ENCODE measurements around the gene NFYA. TPM values are rescaled to one million over a fixed set of nuclear protein-coding genes. Genes with fewer than 3 reads are reported as not detected.
A peak's percentile ranks its signal among the peaks of the same experiment; 100 is the strongest.

NFYA gene
- total and polyA plus RNA-seq, 2 of the 13 experiments (the other 11 are each of a cell fraction or from before 2014, with no cell fraction given): 16.0 to 22.9 TPM

DNA sequence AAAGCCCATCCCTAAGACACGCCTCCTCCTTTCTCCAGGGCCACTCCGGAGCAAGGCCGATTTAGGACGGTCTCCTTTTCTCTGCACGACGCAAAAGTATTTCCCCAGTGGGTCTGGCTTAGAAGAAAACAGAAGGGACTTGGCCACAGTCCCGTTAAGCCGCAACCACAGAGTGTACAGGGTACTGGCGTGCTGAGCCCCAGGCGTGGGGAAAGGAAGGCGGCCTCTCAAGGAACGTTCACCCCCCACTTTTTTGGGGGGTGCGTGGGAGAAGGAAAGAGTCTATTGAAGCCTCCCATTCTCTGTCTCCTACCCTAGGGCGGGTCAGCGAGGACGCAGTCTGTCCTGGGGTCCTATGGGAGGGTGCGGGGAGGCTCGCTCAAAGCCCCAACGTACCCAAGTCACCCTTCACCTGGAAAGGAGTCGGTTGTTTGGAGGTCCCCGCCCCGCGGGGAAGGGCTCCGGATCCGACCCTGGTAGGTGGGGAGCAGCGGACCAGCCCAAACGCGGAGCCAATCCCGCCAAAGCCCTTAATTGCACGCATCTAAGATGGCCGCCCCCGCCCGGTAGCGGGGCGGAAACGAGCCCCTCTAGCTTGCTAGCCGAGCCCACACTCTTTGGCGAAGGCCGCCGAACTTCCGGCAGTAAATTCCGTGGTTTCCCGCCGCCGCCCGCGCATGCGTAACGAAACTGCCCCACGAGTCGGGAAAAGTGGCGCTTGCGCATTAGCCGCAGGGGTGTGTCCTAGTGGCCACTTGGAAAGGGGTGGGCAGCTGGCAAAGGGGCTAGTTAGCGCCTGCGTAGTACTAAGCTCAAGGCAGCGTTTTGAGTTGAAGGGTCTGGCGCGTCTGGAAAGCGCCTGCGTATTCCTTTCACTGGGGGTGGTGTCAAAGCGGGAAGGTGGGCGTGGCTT lies 595 bp upstream of the NFYA start, which contains the start of gene OARD1 (continued):
- TF ChIP-seq, protein P1, sequence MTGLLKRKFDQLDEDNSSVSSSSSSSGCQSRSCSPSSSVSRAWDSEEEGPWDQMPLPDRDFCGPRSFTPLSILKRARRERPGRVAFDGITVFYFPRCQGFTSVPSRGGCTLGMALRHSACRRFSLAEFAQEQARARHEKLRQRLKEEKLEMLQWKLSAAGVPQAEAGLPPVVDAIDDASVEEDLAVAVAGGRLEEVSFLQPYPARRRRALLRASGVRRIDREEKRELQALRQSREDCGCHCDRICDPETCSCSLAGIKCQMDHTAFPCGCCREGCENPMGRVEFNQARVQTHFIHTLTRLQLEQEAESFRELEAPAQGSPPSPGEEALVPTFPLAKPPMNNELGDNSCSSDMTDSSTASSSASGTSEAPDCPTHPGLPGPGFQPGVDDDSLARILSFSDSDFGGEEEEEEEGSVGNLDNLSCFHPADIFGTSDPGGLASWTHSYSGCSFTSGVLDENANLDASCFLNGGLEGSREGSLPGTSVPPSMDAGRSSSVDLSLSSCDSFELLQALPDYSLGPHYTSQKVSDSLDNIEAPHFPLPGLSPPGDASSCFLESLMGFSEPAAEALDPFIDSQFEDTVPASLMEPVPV (CRISPR knock-in tag; IDR thresholded peaks at IDR 0.05): peak; percentile 49; the same call in 1 of the 2 replicates
- TF ChIP-seq KDM5B (CRISPR knock-in tag; IDR thresholded peaks at IDR 0.05; ENCODE audit: borderline replicate concordance) (peak; percentile 90; the same call in 1 of the 2 replicates), MED13 (CRISPR knock-in tag; IDR thresholded peaks at IDR 0.05) (peak; percentile 63; the same call in 1 of the 2 replicates), MAFG (CRISPR knock-in tag; IDR thresholded peaks at IDR 0.05) (no peak), TAF15 (IDR thresholded peaks at IDR 0.05; ENCODE audit: low read depth, low read length, poor library complexity, severe bottlenecking) (peak; percentile 60), PHB2 (IDR thresholded peaks at IDR 0.05; ENCODE audit: partially characterized antibody) (no peak), GATA4 (IDR thresholded peaks at IDR 0.05; ENCODE audit: borderline replicate concordance, low read depth) (peak; percentile 38; the same call in 1 of the 2 replicates), ZNF607 (CRISPR knock-in tag; IDR thresholded peaks at IDR 0.05; ENCODE audit: borderline replicate concordance) (peak; percentile 22; the same call in 1 of the 2 replicates), ZNF644 (CRISPR knock-in tag; IDR thresholded peaks at IDR 0.05; ENCODE audit: low read depth) (no peak), MEF2D (CRISPR knock-in tag; IDR thresholded peaks at IDR 0.05) (peak; percentile 96), FOXA3 (CRISPR knock-in tag; IDR thresholded peaks at IDR 0.05) (0 out of 2 replicates have a peak, but pooled peaks have one; percentile 12), ZNF703 (CRISPR knock-in tag; IDR thresholded peaks at IDR 0.05; ENCODE audit: borderline replicate concordance) (0 out of 2 replicates have a peak, but pooled peaks have one; percentile 34)
- TF ChIP-seq, protein P2, sequence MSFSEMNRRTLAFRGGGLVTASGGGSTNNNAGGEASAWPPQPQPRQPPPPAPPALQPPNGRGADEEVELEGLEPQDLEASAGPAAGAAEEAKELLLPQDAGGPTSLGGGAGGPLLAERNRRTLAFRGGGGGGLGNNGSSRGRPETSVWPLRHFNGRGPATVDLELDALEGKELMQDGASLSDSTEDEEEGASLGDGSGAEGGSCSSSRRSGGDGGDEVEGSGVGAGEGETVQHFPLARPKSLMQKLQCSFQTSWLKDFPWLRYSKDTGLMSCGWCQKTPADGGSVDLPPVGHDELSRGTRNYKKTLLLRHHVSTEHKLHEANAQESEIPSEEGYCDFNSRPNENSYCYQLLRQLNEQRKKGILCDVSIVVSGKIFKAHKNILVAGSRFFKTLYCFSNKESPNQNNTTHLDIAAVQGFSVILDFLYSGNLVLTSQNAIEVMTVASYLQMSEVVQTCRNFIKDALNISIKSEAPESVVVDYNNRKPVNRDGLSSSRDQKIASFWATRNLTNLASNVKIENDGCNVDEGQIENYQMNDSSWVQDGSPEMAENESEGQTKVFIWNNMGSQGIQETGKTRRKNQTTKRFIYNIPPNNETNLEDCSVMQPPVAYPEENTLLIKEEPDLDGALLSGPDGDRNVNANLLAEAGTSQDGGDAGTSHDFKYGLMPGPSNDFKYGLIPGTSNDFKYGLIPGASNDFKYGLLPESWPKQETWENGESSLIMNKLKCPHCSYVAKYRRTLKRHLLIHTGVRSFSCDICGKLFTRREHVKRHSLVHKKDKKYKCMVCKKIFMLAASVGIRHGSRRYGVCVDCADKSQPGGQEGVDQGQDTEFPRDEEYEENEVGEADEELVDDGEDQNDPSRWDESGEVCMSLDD (CRISPR knock-in tag; IDR thresholded peaks at IDR 0.05; ENCODE audit: borderline replicate concordance): 0 out of 2 replicates have a peak, but pooled peaks have one; percentile 29
- TF ChIP-seq, protein P3, sequence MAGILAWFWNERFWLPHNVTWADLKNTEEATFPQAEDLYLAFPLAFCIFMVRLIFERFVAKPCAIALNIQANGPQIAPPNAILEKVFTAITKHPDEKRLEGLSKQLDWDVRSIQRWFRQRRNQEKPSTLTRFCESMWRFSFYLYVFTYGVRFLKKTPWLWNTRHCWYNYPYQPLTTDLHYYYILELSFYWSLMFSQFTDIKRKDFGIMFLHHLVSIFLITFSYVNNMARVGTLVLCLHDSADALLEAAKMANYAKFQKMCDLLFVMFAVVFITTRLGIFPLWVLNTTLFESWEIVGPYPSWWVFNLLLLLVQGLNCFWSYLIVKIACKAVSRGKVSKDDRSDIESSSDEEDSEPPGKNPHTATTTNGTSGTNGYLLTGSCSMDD (CRISPR knock-in tag; IDR thresholded peaks at IDR 0.05): peak; percentile 80
- TF ChIP-seq, protein P4, sequence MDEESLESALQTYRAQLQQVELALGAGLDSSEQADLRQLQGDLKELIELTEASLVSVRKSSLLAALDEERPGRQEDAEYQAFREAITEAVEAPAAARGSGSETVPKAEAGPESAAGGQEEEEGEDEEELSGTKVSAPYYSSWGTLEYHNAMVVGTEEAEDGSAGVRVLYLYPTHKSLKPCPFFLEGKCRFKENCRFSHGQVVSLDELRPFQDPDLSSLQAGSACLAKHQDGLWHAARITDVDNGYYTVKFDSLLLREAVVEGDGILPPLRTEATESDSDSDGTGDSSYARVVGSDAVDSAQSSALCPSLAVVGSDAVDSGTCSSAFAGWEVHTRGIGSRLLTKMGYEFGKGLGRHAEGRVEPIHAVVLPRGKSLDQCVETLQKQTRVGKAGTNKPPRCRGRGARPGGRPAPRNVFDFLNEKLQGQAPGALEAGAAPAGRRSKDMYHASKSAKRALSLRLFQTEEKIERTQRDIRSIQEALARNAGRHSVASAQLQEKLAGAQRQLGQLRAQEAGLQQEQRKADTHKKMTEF (CRISPR knock-in tag; IDR thresholded peaks at IDR 0.05): peak; percentile 72
